GM12878 (cell line): Measurements from ENCODE around the gene GPC5. TPM values are rescaled to one million over a fixed set of nuclear protein-coding genes. Genes with fewer than 3 reads are reported as not detected.

Source experiments
- ATAC-seq: fragments of 200-7000 bp; cut with Tn5 transposase; 3 replicates; pipeline ENCODE4 v1.9.1; 2020; ENCODE audit warnings: mild to moderate bottlenecking, moderate library complexity
- BruUV-seq: library from RNA; stranded (reverse); fragments of 400-500 nt; replicated peaks from 2 replicates; lab custom pipeline; 2021; lab: Mats Ljungman, UMichigan
- CTCF ChIA-PET: fragments of 300-600 bp; sonication (Branson Sonifier 250); formaldehyde crosslinking; extraction: SDS; loops from one replicate; lab custom pipeline; 2021; ENCODE audit warnings: inconsistent platforms; lab: Yijun Ruan, JAX
- POLR2A ChIA-PET: fragments of 350-600 bp; formaldehyde crosslinking; extraction: SDS; loops from one replicate; lab custom pipeline; 2021; ENCODE audit warnings: inconsistent platforms; lab: Charles Lee
- RAD21 ChIA-PET: fragments of 300-600 bp; sonication (Branson Sonifier 250); formaldehyde crosslinking; loops from one replicate; lab custom pipeline; 2023; ENCODE audit warnings: antibody characterized with exemption; ENCODE audit not compliant: unreplicated experiment; lab: Charles Lee
- SMC1A ChIA-PET: fragments of 300-600 bp; sonication (Branson Sonifier 250); formaldehyde crosslinking; loops from one replicate; lab custom pipeline; 2023; ENCODE audit not compliant: unreplicated experiment, uncharacterized antibody; lab: Charles Lee
- DNase-seq: peaks from one replicate; pipeline ENCODE4 v3.0.0-alpha.2; 2011; ENCODE audit warnings: low read depth, low spot score
- FAIRE-seq: peaks from 3 replicates; lab custom pipeline; 2011; peaks lifted over from hg19 to GRCh38; lab: Jason Lieb, UNC
- H2AFZ ChIP-seq: 2 replicates; pipeline ENCODE4 v1.6.0; 2011; ENCODE audit warnings: low read depth, low read length, control low read depth; ENCODE audit not compliant: control insufficient read depth
- H3K27ac ChIP-seq: 2 replicates; pipeline ENCODE4 v1.5.1; 2011; ENCODE audit warnings: control low read depth; ENCODE audit not compliant: control insufficient read depth, insufficient read depth
- H3K27me3 ChIP-seq, 2 experiments: replicated peaks in 1 of 2; 2 replicates each; pipeline versions ENCODE4 v1.6.0 to v1.6.1; 2011; ENCODE audit warnings: low read length in 1 of 2; ENCODE audit not compliant: control insufficient read depth in 2 of 2, insufficient read depth in 2 of 2
- H3K36me3 ChIP-seq, 2 experiments: 2 replicates each; pipeline ENCODE4 v1.5.1; 2011; ENCODE audit warnings: low read length in 1 of 2; ENCODE audit not compliant: control insufficient read depth in 2 of 2, insufficient read depth in 2 of 2
- H3K4me1 ChIP-seq: 2 replicates; pipeline ENCODE4 v1.6.1; 2011; ENCODE audit warnings: mild to moderate bottlenecking, low read length, moderate library complexity, mixed read lengths; ENCODE audit not compliant: control insufficient read depth, insufficient read depth
- H3K4me2 ChIP-seq: 2 replicates; pipeline ENCODE4 v1.6.0; 2011; ENCODE audit warnings: control low read depth; ENCODE audit not compliant: control insufficient read depth, insufficient read depth
- H3K4me3 ChIP-seq: fragments of 200-600 bp; sonication (generic); 2 replicates; pipeline ENCODE4 v1.5.1; 2016
- H3K79me2 ChIP-seq: 2 replicates; pipeline ENCODE4 v1.6.0; 2011; ENCODE audit warnings: low read length; ENCODE audit not compliant: control insufficient read depth, insufficient read depth
- H3K9ac ChIP-seq: 2 replicates; pipeline ENCODE4 v1.8.0; 2011; ENCODE audit warnings: low read length, control low read depth, mixed read lengths; ENCODE audit not compliant: control insufficient read depth, insufficient read depth
- H3K9me3 ChIP-seq: replicated peaks from 3 replicates; pipeline ENCODE4 v1.5.1; 2011; ENCODE audit warnings: mild to moderate bottlenecking, low read length; ENCODE audit not compliant: control insufficient read depth, insufficient read depth
- H4K20me1 ChIP-seq: 2 replicates; pipeline ENCODE4 v1.6.0; 2011; ENCODE audit not compliant: control insufficient read depth, insufficient read depth
- BCL11A ChIP-seq: IDR thresholded peaks from 2 replicates; pipeline ENCODE4 v1.6.1; 2011; ENCODE audit warnings: low read depth, low read length
- MLLT1 ChIP-seq: fragments of 450-650 bp; IDR thresholded peaks from 2 replicates; pipeline ENCODE4 v1.6.1; 2016; ENCODE audit warnings: mild to moderate bottlenecking
- NFYA ChIP-seq: IDR thresholded peaks from 2 replicates; pipeline ENCODE4 v1.6.1; 2011; ENCODE audit warnings: low read depth, mild to moderate bottlenecking, low read length, improper control_type of control experiment, borderline replicate concordance
- NFYB ChIP-seq: IDR thresholded peaks from 2 replicates; pipeline ENCODE4 v1.6.1; 2011; ENCODE audit warnings: low read depth, mild to moderate bottlenecking, low read length, improper control_type of control experiment, moderate library complexity; ENCODE audit not compliant: insufficient read depth
- WGBS: methylation state at CpG from one replicate; pipeline ENCODE4 v1.1.6; 2016; ENCODE audit warnings: low lambda C conversion rate; ENCODE audit not compliant: insufficient replicate concordance, insufficient coverage; ENCODE audit errors: missing lambda C conversion rate; 5-methylcytosine and 5-hydroxymethylcytosine counted together
- in situ Hi-C: fragments of 300-500 bp; cut with MboI; formaldehyde crosslinking; loops from 9 replicates; pipeline ENCODE4 v1.14.3; 2018; ENCODE audit warnings: mixed read lengths
- intact Hi-C: fragments of 100-400 bp; cut with micrococcal nuclease; formaldehyde crosslinking; loops from one replicate; pipeline ENCODE4 v1.14.2; 2022; ENCODE audit not compliant: unreplicated experiment
- polyA plus RNA-seq, 11 experiments: library from polyadenylated mRNA; depleted of rRNA in 4 of 11; unstranded in 6 of 11; stranded (reverse) in 5 of 11; fragments of >200 nt; fragmentation: Nextera tagmentation in 4 of 11; fragmentation: Illumina TruSeq in 1 of 11; extraction: Ambion mirVana in 4 of 11; extraction: Trizol in 1 of 11; gene quantifications; 1 replicate in 1 of 11; 2 replicates in 10 of 11; pipeline versions ENCODE4 v1.2.1 to v1.2.3, GENCODE V29; 2011 to 2016; ENCODE audit warnings: inconsistent platforms in 2 of 11, missing spikeins in 2 of 11, low read depth in 1 of 11
- total RNA-seq, 4 experiments: library from RNA; depleted of rRNA in 3 of 4; stranded (reverse); fragments of >200 nt in 3 of 4; fragmentation: Illumina TruSeq in 1 of 4; extraction: Trizol in 1 of 4; gene quantifications; 2 replicates each; pipeline versions ENCODE4 v1.2.1 to v1.2.3, GENCODE V29; 2013 to 2021
- TF ChIP-seq, protein P1 (sequence below), 3 experiments: IDR thresholded peaks in 2 of 3; conservative IDR thresholded peaks in 1 of 3; 2 replicates each; pipeline ENCODE4 v1.5.1; 2011; ENCODE audit warnings: low read depth in 3 of 3, low read length in 3 of 3, mild to moderate bottlenecking in 3 of 3, control low read depth in 2 of 3, moderate library complexity in 2 of 3, inconsistent platforms in 1 of 3, mixed read lengths in 1 of 3; ENCODE audit not compliant: control insufficient read depth in 2 of 3, insufficient read depth in 1 of 3; ENCODE audit errors: extremely low read depth in 1 of 3
- TF ChIP-seq, protein P2 (sequence below): fragments of 450-650 bp; formaldehyde crosslinking; IDR thresholded peaks from 2 replicates; pipeline ENCODE4 v1.4.0; 2022; ENCODE audit warnings: mild to moderate bottlenecking, moderate library complexity

Gene GPC5
- total and polyA plus RNA-seq, 10 of the 15 experiments (the other 5 are each of a cell fraction or from before 2014, with no cell fraction given) = 0.05 to 0.87 (median 0.44) TPM; not detected in 1

DNA sequence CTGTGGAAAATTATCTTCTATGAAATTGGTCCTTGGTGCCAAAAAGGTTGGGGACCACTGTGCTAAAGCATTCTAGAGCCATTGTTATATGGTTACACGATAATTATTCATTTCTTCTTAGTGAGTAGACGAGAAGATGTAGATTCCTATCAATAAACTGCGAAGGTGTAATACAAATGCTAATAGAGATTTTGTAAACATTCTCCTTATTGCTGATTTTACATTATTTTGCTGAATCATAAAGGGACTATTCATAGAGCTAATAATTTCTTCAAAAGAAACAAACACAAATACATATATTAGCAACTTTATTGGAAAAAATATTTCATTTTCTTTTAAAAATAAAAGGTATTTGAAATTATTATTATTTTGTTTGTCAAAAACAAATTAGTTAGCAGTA is 1005.2 kb downstream of the GPC5 start (continued):
- TF ChIP-seq MLLT1 = no peak

DNA sequence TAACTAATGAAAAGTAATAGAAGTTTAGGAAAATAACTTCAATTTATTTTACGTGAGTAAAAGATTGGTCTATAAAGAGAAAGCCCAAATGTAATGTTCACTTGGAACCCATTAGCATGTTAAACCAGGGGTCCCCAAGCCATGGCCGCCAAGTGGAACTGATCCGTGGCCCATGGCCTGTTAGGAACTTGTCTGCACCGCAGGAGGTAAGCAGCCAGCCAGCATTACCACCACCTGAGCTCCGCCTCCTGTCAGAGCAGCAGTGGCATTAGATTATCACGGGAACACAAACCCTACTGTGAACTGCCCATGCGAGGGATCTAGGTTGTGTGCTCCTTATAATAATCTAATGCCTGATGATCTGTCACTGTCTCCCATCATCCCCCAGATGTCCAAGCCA is 1009.4 kb downstream of the GPC5 start:
- WGBS = 33% methylated on average over 7 of the region's 7 CpGs
- in situ Hi-C loops = no loop called here
- Histone ChIP-seq H3K4me1 (no peaks in the 10 kb centered on the region), H2AFZ (no peak overlapping the region), H3K4me3 (no peak overlapping the region), H3K9ac (no peak overlapping the region), H3K79me2 (no peaks in the 10 kb centered on the region), H4K20me1 (no peaks in the 10 kb centered on the region), H3K27me3 (no peaks in the 10 kb centered on the region), H3K36me3 (no peaks in the 10 kb centered on the region), H3K9me3 (no peaks in the 10 kb centered on the region), H3K4me2 (no peak overlapping the region), H3K27ac (no peak overlapping the region)
- TF ChIP-seq, protein P1, sequence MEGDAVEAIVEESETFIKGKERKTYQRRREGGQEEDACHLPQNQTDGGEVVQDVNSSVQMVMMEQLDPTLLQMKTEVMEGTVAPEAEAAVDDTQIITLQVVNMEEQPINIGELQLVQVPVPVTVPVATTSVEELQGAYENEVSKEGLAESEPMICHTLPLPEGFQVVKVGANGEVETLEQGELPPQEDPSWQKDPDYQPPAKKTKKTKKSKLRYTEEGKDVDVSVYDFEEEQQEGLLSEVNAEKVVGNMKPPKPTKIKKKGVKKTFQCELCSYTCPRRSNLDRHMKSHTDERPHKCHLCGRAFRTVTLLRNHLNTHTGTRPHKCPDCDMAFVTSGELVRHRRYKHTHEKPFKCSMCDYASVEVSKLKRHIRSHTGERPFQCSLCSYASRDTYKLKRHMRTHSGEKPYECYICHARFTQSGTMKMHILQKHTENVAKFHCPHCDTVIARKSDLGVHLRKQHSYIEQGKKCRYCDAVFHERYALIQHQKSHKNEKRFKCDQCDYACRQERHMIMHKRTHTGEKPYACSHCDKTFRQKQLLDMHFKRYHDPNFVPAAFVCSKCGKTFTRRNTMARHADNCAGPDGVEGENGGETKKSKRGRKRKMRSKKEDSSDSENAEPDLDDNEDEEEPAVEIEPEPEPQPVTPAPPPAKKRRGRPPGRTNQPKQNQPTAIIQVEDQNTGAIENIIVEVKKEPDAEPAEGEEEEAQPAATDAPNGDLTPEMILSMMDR (IDR thresholded peaks at IDR 0.05 in 2 of 3, conservative IDR thresholded peaks at IDR 0.05 in 1 of 3; ENCODE audit: control insufficient read depth in 2 of 3, extremely low read depth in 1 of 3, insufficient read depth in 1 of 3, low read depth in 3 of 3, low read length in 3 of 3) = no peak
- TF ChIP-seq NFYA (no peak), NFYB (no peak), BCL11A (no peak)
- TF ChIP-seq, protein P2, sequence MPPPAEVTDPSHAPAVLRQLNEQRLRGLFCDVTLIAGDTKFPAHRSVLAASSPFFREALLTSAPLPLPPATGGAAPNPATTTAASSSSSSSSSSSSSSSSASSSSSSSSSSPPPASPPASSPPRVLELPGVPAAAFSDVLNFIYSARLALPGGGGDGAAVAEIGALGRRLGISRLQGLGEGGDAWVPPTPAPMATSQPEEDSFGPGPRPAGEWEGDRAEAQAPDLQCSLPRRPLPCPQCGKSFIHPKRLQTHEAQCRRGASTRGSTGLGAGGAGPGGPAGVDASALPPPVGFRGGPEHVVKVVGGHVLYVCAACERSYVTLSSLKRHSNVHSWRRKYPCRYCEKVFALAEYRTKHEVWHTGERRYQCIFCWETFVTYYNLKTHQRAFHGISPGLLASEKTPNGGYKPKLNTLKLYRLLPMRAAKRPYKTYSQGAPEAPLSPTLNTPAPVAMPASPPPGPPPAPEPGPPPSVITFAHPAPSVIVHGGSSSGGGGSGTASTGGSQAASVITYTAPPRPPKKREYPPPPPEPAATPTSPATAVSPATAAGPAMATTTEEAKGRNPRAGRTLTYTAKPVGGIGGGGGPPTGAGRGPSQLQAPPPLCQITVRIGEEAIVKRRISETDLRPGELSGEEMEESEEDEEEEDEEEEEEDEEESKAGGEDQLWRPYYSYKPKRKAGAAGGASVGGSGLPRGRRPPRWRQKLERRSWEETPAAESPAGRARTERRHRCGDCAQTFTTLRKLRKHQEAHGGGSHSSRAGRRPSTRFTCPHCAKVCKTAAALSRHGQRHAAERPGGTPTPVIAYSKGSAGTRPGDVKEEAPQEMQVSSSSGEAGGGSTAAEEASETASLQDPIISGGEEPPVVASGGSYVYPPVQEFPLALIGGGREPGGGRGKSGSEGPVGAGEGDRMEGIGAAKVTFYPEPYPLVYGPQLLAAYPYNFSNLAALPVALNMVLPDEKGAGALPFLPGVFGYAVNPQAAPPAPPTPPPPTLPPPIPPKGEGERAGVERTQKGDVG (CRISPR knock-in tag) = no peak
- no TSS peak for BruUV-seq
- no peak for ATAC-seq
- no peak for FAIRE-seq
- DNase-seq = no peak
- ChIA-PET POLR2A (no interaction called here), CTCF (no interaction called here), SMC1A (no interaction called here), RAD21 (no interaction called here)
- intact Hi-C loops = no loop called here
